HepG2 (cell line): ENCODE measurements around the gene VTN. TPM values are rescaled to one million over a fixed set of nuclear protein-coding genes. Genes with fewer than 3 reads are reported as not detected.

ENCODE experiments used
- DR1 ChIP-seq: sonication (generic); formaldehyde crosslinking; IDR thresholded peaks from 2 replicates; pipeline ENCODE4 v1.8.0; 2021; ENCODE audit warnings: mild to moderate bottlenecking, missing genetic modification reagents, inconsistent platforms
- HOXD1 ChIP-seq: sonication (generic); formaldehyde crosslinking; IDR thresholded peaks from 2 replicates; pipeline ENCODE4 v1.5.0; 2020; ENCODE audit warnings: missing genetic modification reagents
- IRF2 ChIP-seq: IDR thresholded peaks from 2 replicates; pipeline ENCODE4 v1.6.1; 2018; ENCODE audit warnings: missing genetic modification reagents, missing compliant biosample characterization
- JDP2 ChIP-seq: sonication (generic); formaldehyde crosslinking; IDR thresholded peaks from 2 replicates; pipeline ENCODE4 v1.8.1; 2022; ENCODE audit warnings: missing genetic modification reagents, borderline replicate concordance
- KLF13 ChIP-seq: sonication (generic); formaldehyde crosslinking; IDR thresholded peaks from 2 replicates; pipeline ENCODE4 v1.4.0; 2020; ENCODE audit warnings: mild to moderate bottlenecking, missing genetic modification reagents
- MBD4 ChIP-seq: IDR thresholded peaks from 2 replicates; pipeline ENCODE4 v1.6.1; 2012; ENCODE audit warnings: low read length, inconsistent platforms, borderline replicate concordance
- NPAS2 ChIP-seq: sonication (generic); formaldehyde crosslinking; IDR thresholded peaks from 2 replicates; pipeline ENCODE4 v1.8.0; 2022; ENCODE audit warnings: mild to moderate bottlenecking, missing genetic modification reagents, borderline replicate concordance
- TEAD2 ChIP-seq: sonication (generic); formaldehyde crosslinking; IDR thresholded peaks from 2 replicates; pipeline ENCODE4 v1.9.0; 2021; ENCODE audit warnings: missing genetic modification reagents
- ZBTB42 ChIP-seq: sonication (generic); formaldehyde crosslinking; IDR thresholded peaks from 2 replicates; pipeline ENCODE4 v1.5.0; 2020; ENCODE audit warnings: mild to moderate bottlenecking, missing genetic modification reagents
- ZNF20 ChIP-seq: sonication (generic); formaldehyde crosslinking; IDR thresholded peaks from 2 replicates; pipeline ENCODE4 v1.4.0; 2020; ENCODE audit warnings: mild to moderate bottlenecking, moderate library complexity, missing genetic modification reagents
- ZNF367 ChIP-seq: sonication (generic); formaldehyde crosslinking; IDR thresholded peaks from 2 replicates; pipeline ENCODE4 v1.4.0; 2020; ENCODE audit warnings: missing genetic modification reagents, borderline replicate concordance
- ZNF44 ChIP-seq: sonication (generic); formaldehyde crosslinking; IDR thresholded peaks from 2 replicates; pipeline ENCODE4 v1.5.1; 2020; ENCODE audit warnings: mild to moderate bottlenecking, missing genetic modification reagents
- ZNF569 ChIP-seq: sonication (generic); formaldehyde crosslinking; IDR thresholded peaks from 2 replicates; pipeline ENCODE4 v1.5.0; 2020; ENCODE audit warnings: mild to moderate bottlenecking, missing genetic modification reagents, moderate library complexity, borderline replicate concordance
- ZNF788 ChIP-seq: sonication (generic); formaldehyde crosslinking; IDR thresholded peaks from 2 replicates; pipeline ENCODE4 v1.5.0; 2020; ENCODE audit warnings: mild to moderate bottlenecking, missing genetic modification reagents, borderline replicate concordance
- ZNF816 ChIP-seq: sonication (generic); formaldehyde crosslinking; IDR thresholded peaks from 2 replicates; pipeline ENCODE4 v1.8.0; 2022; ENCODE audit warnings: missing genetic modification reagents, mild to moderate bottlenecking, borderline replicate concordance
- ZNF878 ChIP-seq: sonication (generic); formaldehyde crosslinking; IDR thresholded peaks from 2 replicates; pipeline ENCODE4 v1.8.1; 2023; ENCODE audit warnings: mild to moderate bottlenecking, missing genetic modification reagents, moderate library complexity
- ZSCAN22 ChIP-seq: sonication (generic); formaldehyde crosslinking; IDR thresholded peaks from 2 replicates; pipeline ENCODE4 v1.4.0; 2020; ENCODE audit warnings: mild to moderate bottlenecking, missing genetic modification reagents
- polyA plus RNA-seq, 8 experiments: library from polyadenylated mRNA; depleted of rRNA in 3 of 8; stranded (reverse) in 7 of 8; unstranded in 1 of 8; fragments of >200 nt; fragmentation: Illumina TruSeq in 4 of 8; extraction: Trizol in 4 of 8; gene quantifications; 2 replicates each; pipeline versions ENCODE4 v1.2.1 to v1.2.3, GENCODE V29; 2011 to 2016; ENCODE audit warnings: low read depth in 4 of 8, missing spikeins in 1 of 8, mixed read lengths in 1 of 8; ENCODE audit not compliant: insufficient read depth in 1 of 8
- total RNA-seq, 5 experiments: library from RNA; depleted of rRNA; stranded (reverse); fragments of >200 nt; fragmentation: Illumina TruSeq; extraction: Trizol; gene quantifications; 2 replicates each; pipeline ENCODE4 v1.2.3, GENCODE V29; 2016; ENCODE audit warnings: low read depth in 1 of 5
- TF ChIP-seq, protein P1 (sequence below): sonication (generic); formaldehyde crosslinking; IDR thresholded peaks from 2 replicates; pipeline ENCODE4 v1.4.0; 2020; ENCODE audit warnings: missing genetic modification reagents
- TF ChIP-seq, protein P2 (sequence below): IDR thresholded peaks from 2 replicates; pipeline ENCODE4 v1.6.1; 2012; ENCODE audit warnings: low read depth, low read length, improper control_type of control experiment
- TF ChIP-seq, protein P3 (sequence below): IDR thresholded peaks from 2 replicates; pipeline ENCODE4 v1.6.1; 2012; ENCODE audit warnings: inconsistent platforms
- TF ChIP-seq, protein P4 (sequence below): sonication (generic); formaldehyde crosslinking; IDR thresholded peaks from 2 replicates; pipeline ENCODE4 v1.4.0; 2020; ENCODE audit warnings: mild to moderate bottlenecking, missing genetic modification reagents
- TF ChIP-seq, protein P5 (sequence below): IDR thresholded peaks from 2 replicates; pipeline ENCODE4 v1.6.1; 2016; ENCODE audit warnings: missing compliant biosample characterization, missing genetic modification reagents, borderline replicate concordance

Gene VTN
- total and polyA plus RNA-seq, 2 of the 13 experiments (the other 11 are each of a cell fraction or from before 2014, with no cell fraction given), result 108 to 131 TPM

DNA sequence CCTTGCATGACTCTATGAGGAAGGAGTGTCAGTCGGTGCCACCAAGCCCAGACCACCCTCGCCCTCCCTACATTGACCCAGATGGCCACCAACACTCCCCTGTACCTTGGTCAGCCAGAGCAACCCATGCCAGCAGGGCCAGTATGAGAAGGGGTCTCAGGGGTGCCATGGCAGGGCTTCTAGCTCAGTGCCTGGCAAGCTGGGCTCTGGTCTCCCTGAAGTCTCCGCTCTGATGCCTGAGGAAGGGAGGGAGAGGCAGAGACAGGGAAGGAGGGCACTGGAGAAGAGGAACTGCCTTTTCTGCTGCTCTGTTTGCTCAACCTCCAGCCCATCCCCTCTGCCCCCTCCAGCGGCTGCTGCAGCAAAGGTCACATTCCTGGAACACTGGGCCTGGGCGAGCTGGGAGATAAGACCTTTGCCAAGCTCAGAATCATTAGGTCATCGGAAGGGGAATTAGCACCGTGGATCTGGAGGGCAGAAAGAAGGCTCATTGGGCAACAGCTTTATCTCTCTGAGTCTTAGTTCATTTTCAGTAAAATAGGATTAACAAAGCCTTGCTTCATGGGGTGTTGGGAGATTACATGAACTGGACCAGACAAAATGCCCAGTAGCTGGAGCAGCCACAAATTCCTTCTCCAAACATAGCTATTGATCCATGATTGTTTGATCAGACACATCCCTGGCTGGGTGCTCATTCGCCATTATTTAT, at the start of gene VTN (continued):
- TF ChIP-seq ZNF816 (CRISPR knock-in tag) (no peak), HOXD1 (CRISPR knock-in tag) (peak; percentile 93), JDP2 (CRISPR knock-in tag) (no peak), DR1 (CRISPR knock-in tag) (peak; percentile 70; the same call in 1 of the 2 replicates), ZNF569 (no peak), ZSCAN22 (CRISPR knock-in tag) (no peak; the same call in 1 of the 2 replicates), ZNF367 (CRISPR knock-in tag) (no peak), IRF2 (CRISPR knock-in tag) (peak; percentile 83), ZNF788 (CRISPR knock-in tag) (peak; percentile 86; the same call in 1 of the 2 replicates), TEAD2 (CRISPR knock-in tag) (peak; percentile 28; the same call in 1 of the 2 replicates), ZNF20 (CRISPR knock-in tag) (no peak), MBD4 (no peak), ZNF44 (CRISPR knock-in tag) (no peak), ZBTB42 (CRISPR knock-in tag) (no peak), KLF13 (CRISPR knock-in tag) (no peak), ZNF878 (no peak), NPAS2 (no peak)
- TF ChIP-seq, protein P1, sequence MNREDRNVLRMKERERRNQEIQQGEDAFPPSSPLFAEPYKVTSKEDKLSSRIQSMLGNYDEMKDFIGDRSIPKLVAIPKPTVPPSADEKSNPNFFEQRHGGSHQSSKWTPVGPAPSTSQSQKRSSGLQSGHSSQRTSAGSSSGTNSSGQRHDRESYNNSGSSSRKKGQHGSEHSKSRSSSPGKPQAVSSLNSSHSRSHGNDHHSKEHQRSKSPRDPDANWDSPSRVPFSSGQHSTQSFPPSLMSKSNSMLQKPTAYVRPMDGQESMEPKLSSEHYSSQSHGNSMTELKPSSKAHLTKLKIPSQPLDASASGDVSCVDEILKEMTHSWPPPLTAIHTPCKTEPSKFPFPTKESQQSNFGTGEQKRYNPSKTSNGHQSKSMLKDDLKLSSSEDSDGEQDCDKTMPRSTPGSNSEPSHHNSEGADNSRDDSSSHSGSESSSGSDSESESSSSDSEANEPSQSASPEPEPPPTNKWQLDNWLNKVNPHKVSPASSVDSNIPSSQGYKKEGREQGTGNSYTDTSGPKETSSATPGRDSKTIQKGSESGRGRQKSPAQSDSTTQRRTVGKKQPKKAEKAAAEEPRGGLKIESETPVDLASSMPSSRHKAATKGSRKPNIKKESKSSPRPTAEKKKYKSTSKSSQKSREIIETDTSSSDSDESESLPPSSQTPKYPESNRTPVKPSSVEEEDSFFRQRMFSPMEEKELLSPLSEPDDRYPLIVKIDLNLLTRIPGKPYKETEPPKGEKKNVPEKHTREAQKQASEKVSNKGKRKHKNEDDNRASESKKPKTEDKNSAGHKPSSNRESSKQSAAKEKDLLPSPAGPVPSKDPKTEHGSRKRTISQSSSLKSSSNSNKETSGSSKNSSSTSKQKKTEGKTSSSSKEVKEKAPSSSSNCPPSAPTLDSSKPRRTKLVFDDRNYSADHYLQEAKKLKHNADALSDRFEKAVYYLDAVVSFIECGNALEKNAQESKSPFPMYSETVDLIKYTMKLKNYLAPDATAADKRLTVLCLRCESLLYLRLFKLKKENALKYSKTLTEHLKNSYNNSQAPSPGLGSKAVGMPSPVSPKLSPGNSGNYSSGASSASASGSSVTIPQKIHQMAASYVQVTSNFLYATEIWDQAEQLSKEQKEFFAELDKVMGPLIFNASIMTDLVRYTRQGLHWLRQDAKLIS (CRISPR knock-in tag), result no peak
- TF ChIP-seq, protein P2, sequence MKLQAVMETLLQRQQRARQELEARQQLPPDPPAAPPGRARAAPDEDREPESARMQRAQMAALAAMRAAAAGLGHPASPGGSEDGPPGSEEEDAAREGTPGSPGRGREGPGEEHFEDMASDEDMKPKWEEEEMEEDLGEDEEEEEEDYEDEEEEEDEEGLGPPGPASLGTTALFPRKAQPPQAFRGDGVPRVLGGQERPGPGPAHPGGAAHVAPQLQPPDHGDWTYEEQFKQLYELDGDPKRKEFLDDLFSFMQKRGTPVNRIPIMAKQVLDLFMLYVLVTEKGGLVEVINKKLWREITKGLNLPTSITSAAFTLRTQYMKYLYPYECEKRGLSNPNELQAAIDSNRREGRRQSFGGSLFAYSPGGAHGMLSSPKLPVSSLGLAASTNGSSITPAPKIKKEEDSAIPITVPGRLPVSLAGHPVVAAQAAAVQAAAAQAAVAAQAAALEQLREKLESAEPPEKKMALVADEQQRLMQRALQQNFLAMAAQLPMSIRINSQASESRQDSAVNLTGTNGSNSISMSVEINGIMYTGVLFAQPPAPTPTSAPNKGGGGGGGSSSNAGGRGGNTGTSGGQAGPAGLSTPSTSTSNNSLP, result peak; percentile 93
- TF ChIP-seq, protein P3, sequence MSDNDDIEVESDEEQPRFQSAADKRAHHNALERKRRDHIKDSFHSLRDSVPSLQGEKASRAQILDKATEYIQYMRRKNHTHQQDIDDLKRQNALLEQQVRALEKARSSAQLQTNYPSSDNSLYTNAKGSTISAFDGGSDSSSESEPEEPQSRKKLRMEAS, result peak; percentile 22
- TF ChIP-seq, protein P4, sequence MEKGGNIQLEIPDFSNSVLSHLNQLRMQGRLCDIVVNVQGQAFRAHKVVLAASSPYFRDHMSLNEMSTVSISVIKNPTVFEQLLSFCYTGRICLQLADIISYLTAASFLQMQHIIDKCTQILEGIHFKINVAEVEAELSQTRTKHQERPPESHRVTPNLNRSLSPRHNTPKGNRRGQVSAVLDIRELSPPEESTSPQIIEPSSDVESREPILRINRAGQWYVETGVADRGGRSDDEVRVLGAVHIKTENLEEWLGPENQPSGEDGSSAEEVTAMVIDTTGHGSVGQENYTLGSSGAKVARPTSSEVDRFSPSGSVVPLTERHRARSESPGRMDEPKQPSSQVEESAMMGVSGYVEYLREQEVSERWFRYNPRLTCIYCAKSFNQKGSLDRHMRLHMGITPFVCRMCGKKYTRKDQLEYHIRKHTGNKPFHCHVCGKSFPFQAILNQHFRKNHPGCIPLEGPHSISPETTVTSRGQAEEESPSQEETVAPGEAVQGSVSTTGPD (CRISPR knock-in tag), result peak; percentile 32; the same call in 1 of the 2 replicates
- TF ChIP-seq, protein P5, sequence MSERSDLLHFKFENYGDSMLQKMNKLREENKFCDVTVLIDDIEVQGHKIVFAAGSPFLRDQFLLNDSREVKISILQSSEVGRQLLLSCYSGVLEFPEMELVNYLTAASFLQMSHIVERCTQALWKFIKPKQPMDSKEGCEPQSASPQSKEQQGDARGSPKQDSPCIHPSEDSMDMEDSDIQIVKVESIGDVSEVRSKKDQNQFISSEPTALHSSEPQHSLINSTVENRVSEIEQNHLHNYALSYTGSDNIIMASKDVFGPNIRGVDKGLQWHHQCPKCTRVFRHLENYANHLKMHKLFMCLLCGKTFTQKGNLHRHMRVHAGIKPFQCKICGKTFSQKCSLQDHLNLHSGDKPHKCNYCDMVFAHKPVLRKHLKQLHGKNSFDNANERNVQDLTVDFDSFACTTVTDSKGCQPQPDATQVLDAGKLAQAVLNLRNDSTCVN (CRISPR knock-in tag), result peak; percentile 71; the same call in 1 of the 2 replicates
